Mesendoderm (in vitro differentiated cells): ENCODE measurements around the gene CLIC1.

ENCODE experiments used
- DNase-seq: peaks from one replicate; pipeline ENCODE4 v3.0.0; 2013
- H2AK5ac ChIP-seq: 2 replicates; pipeline ENCODE4 v1.6.1; 2013; ENCODE audit warnings: low read length, inconsistent platforms
- H2BK120ac ChIP-seq: 2 replicates; pipeline ENCODE4 v1.6.1; 2013; ENCODE audit warnings: low read depth, mild to moderate bottlenecking, low read length, moderate library complexity, mixed read lengths
- H2BK15ac ChIP-seq: replicated peaks from 2 replicates; pipeline ENCODE4 v1.6.1; 2013; ENCODE audit warnings: low read depth, mild to moderate bottlenecking, moderate library complexity
- H2BK5ac ChIP-seq: 2 replicates; pipeline ENCODE4 v1.6.1; 2013; ENCODE audit warnings: low read length, inconsistent platforms
- H3K18ac ChIP-seq: 2 replicates; pipeline ENCODE4 v1.6.1; 2013; ENCODE audit warnings: mild to moderate bottlenecking, low read length, mixed read lengths
- H3K23ac ChIP-seq: one replicate; pipeline ENCODE4 v1.6.1; 2013; ENCODE audit warnings: low read length
- H3K27ac ChIP-seq: 2 replicates; pipeline ENCODE4 v1.5.1; 2013; ENCODE audit warnings: low read depth, mild to moderate bottlenecking, inconsistent platforms, low read length, moderate library complexity
- H3K27me3 ChIP-seq: 2 replicates; pipeline ENCODE4 v1.6.1; 2013; ENCODE audit warnings: low read length, control low read depth, mild to moderate bottlenecking, inconsistent platforms; ENCODE audit not compliant: insufficient read depth, poor library complexity
- H3K36me3 ChIP-seq: 2 replicates; pipeline ENCODE4 v1.6.1; 2013; ENCODE audit warnings: low read length, inconsistent platforms; ENCODE audit not compliant: control insufficient read depth, insufficient read depth
- H3K4ac ChIP-seq: one replicate; pipeline ENCODE4 v1.6.1; 2013; ENCODE audit warnings: low read depth, mild to moderate bottlenecking, low read length, moderate library complexity
- H3K4me1 ChIP-seq: 2 replicates; pipeline ENCODE4 v1.6.1; 2013; ENCODE audit warnings: low read depth, low read length, inconsistent platforms; ENCODE audit not compliant: control insufficient read depth
- H3K4me2 ChIP-seq: 2 replicates; pipeline ENCODE4 v1.6.1; 2013; ENCODE audit warnings: low read length
- H3K4me3 ChIP-seq: 2 replicates; pipeline ENCODE4 v1.5.1; 2013; ENCODE audit warnings: mild to moderate bottlenecking, low read length
- H3K56ac ChIP-seq: one replicate; pipeline ENCODE4 v1.6.1; 2013; ENCODE audit warnings: low read length
- H3K79me1 ChIP-seq: 2 replicates; pipeline ENCODE4 v1.6.1; 2013; ENCODE audit warnings: low read length, inconsistent platforms
- H3K79me2 ChIP-seq: 2 replicates; pipeline ENCODE4 v1.6.1; 2013; ENCODE audit warnings: mild to moderate bottlenecking, low read length; ENCODE audit not compliant: control insufficient read depth, insufficient read depth
- H3K9ac ChIP-seq: 2 replicates; pipeline ENCODE4 v1.6.1; 2013; ENCODE audit warnings: low read length, inconsistent platforms
- H4K5ac ChIP-seq: one replicate; pipeline ENCODE4 v1.6.1; 2013; ENCODE audit warnings: low read length
- H4K8ac ChIP-seq: one replicate; pipeline ENCODE4 v1.6.1; 2013; ENCODE audit warnings: low read depth, mild to moderate bottlenecking, control low read depth, low read length, moderate library complexity
- whole genome bisulfite sequencing: extraction: QIAGEN DNeasy Blood & Tissue Kit; methylation state at CpG from one replicate; pipeline ENCODE4 v1.1.7; 2013; ENCODE audit warnings: low lambda C conversion rate, missing lambda C conversion rate; ENCODE audit not compliant: insufficient coverage; ENCODE audit errors: extremely low coverage; 5-methylcytosine and 5-hydroxymethylcytosine counted together

The CLIC1 gene

GRCh38 chr6:31687860-31688693, 48.3 kb downstream of the CLIC1 start:
- no peak overlapping the region for H4K8ac ChIP-seq
- H4K5ac ChIP-seq = no peak overlapping the region
- no peak overlapping the region for H2BK120ac ChIP-seq
- H3K27ac ChIP-seq = no peak overlapping the region
- H3K23ac ChIP-seq = no peak overlapping the region
- no peak overlapping the region for H3K18ac ChIP-seq
- H3K56ac ChIP-seq = peak overlapping the region; percentile 42
- H3K36me3 ChIP-seq = peaks cover 23% of the 10 kb centered on the region
- H3K79me1 ChIP-seq = no peaks in the 10 kb centered on the region
- WGBS = no CpG with 5 or more reads among the region's 14 CpGs
- DNase-seq = no peak
- no peak overlapping the region for H2BK15ac ChIP-seq
- H3K4me2 ChIP-seq = no peak overlapping the region
- peaks cover 8% of the 10 kb centered on the region for H3K4me1 ChIP-seq
- H3K27me3 ChIP-seq = no peaks in the 10 kb centered on the region
- no peak overlapping the region for H2BK5ac ChIP-seq
- H2AK5ac ChIP-seq = no peak overlapping the region
- no peak overlapping the region for H3K4ac ChIP-seq
- no peak overlapping the region for H3K4me3 ChIP-seq
- H3K9ac ChIP-seq = no peak overlapping the region
- H3K79me2 ChIP-seq = no peaks in the 10 kb centered on the region

GRCh38 chr6:31687321-31687720, 49.0 kb downstream of the CLIC1 start:
- Histone ChIP-seq H3K56ac (no peak overlapping the region), H2BK120ac (no peak overlapping the region), H3K4ac (no peak overlapping the region), H2BK5ac (no peak overlapping the region), H3K23ac (no peak overlapping the region), H3K79me2 (no peaks in the 10 kb centered on the region), H3K9ac (no peak overlapping the region), H2AK5ac (no peak overlapping the region), H3K27ac (no peak overlapping the region), H3K79me1 (no peaks in the 10 kb centered on the region), H3K18ac (no peak overlapping the region), H2BK15ac (no peak overlapping the region), H3K4me2 (no peak overlapping the region), H3K36me3 (peaks cover 20% of the 10 kb centered on the region), H4K5ac (no peak overlapping the region), H4K8ac (no peak overlapping the region), H3K27me3 (no peaks in the 10 kb centered on the region), H3K4me1 (peaks cover 8% of the 10 kb centered on the region), H3K4me3 (no peak overlapping the region)
- no CpG with 5 or more reads among the region's 8 CpGs for WGBS
- DNase-seq = no peak

- Histone ChIP-seq H3K4ac (no peak overlapping the region), H3K27ac (no peak overlapping the region), H3K23ac (no peak overlapping the region), H3K79me2 (no peaks in the 10 kb centered on the region), H3K27me3 (no peaks in the 10 kb centered on the region), H4K8ac (no peak overlapping the region), H3K36me3 (peaks cover 20% of the 10 kb centered on the region), H3K4me1 (peaks cover 8% of the 10 kb centered on the region), H3K79me1 (no peaks in the 10 kb centered on the region), H2BK120ac (no peak overlapping the region), H3K4me3 (no peak overlapping the region), H3K18ac (no peak overlapping the region), H3K4me2 (no peak overlapping the region), H2AK5ac (no peak overlapping the region), H3K9ac (no peak overlapping the region), H4K5ac (no peak overlapping the region), H3K56ac (no peak overlapping the region), H2BK5ac (no peak overlapping the region), H2BK15ac (no peak overlapping the region)
- no peak for DNase-seq
- no CpG with 5 or more reads among the region's 5 CpGs for WGBS
These were observed 49.8 kb downstream of the CLIC1 start for GRCh38 chr6:31686483-31686882.

GRCh38 chr6:31683591-31683990, 52.7 kb downstream of the CLIC1 start:
- Histone ChIP-seq H3K18ac (no peak overlapping the region), H3K4me1 (no peaks in the 10 kb centered on the region), H2AK5ac (no peak overlapping the region), H3K27me3 (no peaks in the 10 kb centered on the region), H3K36me3 (peaks cover 10% of the 10 kb centered on the region), H3K56ac (peak overlapping the region; percentile 61), H3K79me2 (no peaks in the 10 kb centered on the region), H2BK5ac (no peak overlapping the region), H3K79me1 (no peaks in the 10 kb centered on the region), H2BK15ac (no peak overlapping the region), H2BK120ac (no peak overlapping the region), H3K4ac (no peak overlapping the region), H3K27ac (no peak overlapping the region), H3K4me2 (no peak overlapping the region), H3K23ac (no peak overlapping the region), H3K9ac (peak overlapping the region; percentile 47), H3K4me3 (no peak overlapping the region), H4K8ac (no peak overlapping the region), H4K5ac (no peak overlapping the region)
- WGBS = no CpG with 5 or more reads among the region's 13 CpGs
- DNase-seq = no peak

- no peaks in the 10 kb centered on the region for H3K27me3 ChIP-seq
- no peaks in the 10 kb centered on the region for H3K79me2 ChIP-seq
- peak overlapping the region; percentile 9 for H3K27ac ChIP-seq
- peak overlapping the region; percentile 46 for H3K4ac ChIP-seq
- H4K8ac ChIP-seq = peak overlapping the region; percentile 60
- peak overlapping the region; percentile 78 for H3K18ac ChIP-seq
- peak overlapping the region; percentile 83 for H3K4me2 ChIP-seq
- H4K5ac ChIP-seq = no peak overlapping the region
- H3K79me1 ChIP-seq = no peaks in the 10 kb centered on the region
- H3K4me3 ChIP-seq = no peak overlapping the region
- no peak overlapping the region for H2AK5ac ChIP-seq
- no peaks in the 10 kb centered on the region for H3K4me1 ChIP-seq
- no CpG with 5 or more reads among the region's 40 CpGs for WGBS
- H2BK5ac ChIP-seq = no peak overlapping the region
- H2BK120ac ChIP-seq = no peak overlapping the region
- H2BK15ac ChIP-seq = peak overlapping the region; percentile 13
- DNase-seq = peak; percentile 56
- no peaks in the 10 kb centered on the region for H3K36me3 ChIP-seq
- peak overlapping the region; percentile 63 for H3K56ac ChIP-seq
- H3K23ac ChIP-seq = no peak overlapping the region
- peak overlapping the region; percentile 68 for H3K9ac ChIP-seq
These were observed 55.1 kb downstream of the CLIC1 start for GRCh38 chr6:31681135-31681671.
